ENCODE results near the gene PHF1. TPM values are rescaled to one million over a fixed set of nuclear protein-coding genes. Genes with fewer than 3 reads are reported as not detected.

The PHF1 gene
- total and polyA plus RNA-seq, 2 of the 13 experiments (the other 11 are each of a cell fraction or from before 2014, with no cell fraction given), result 25.4 to 61.9 TPM

DNA sequence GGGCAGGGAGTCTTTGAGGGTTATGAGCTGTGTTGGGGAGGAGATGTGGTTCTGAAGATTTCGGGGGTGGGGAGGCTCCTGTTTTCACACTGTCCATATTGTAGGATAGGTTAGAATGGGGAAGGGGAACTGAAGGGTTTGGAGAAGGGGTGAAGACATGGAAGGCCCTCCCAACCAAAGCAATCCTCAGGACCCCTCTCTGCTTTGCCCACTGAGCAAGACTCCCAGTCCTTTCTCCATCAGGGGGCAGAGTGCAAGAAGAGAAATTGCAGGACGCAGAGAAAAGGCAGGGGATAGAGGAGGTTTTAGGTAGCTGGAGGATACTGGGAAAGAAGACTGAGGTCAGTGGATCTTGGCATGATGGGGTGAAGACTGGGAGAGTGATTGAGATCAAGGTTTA, 13.0 kb downstream of the PHF1 start:
- H3K4me2 ChIP-seq (ENCODE audit: low read depth, low read length), result no peak overlapping the region
- H3K9ac ChIP-seq (ENCODE audit: insufficient read depth, low read depth, low read length), result no peak overlapping the region
- in situ Hi-C loops (cut with HindIII; ENCODE audit: extremely low pct_ligation_motif_present, low pct_unique_long_range_greater_than_20kb) (loop anchor here (25.0 kb wide), 1 partner anchor 136 kb away; the partner anchor contains the start of genes B3GALT4, PFDN6, RGL2 and WDR46), intact Hi-C loops (cut with micrococcal nuclease; ENCODE audit: unreplicated experiment) (no loop called here)
- peaks cover 2 to 35% of the 10 kb centered on the region in 2 experiments; a peak in 3 of 5 replicates for H3K27me3 ChIP-seq (ENCODE audit: control insufficient read depth in 1 of 2, insufficient read depth in 2 of 2, low read length in 2 of 2)
- H3K9me3 ChIP-seq (ENCODE audit: low read length), result no peaks in the 10 kb centered on the region
- no peak overlapping the region for H3K4me3 ChIP-seq (replicated peaks in 1 of 3; ENCODE audit: insufficient read depth in 1 of 3, low read depth in 2 of 3, low read length in 3 of 3)
- FAIRE-seq (no peak), ATAC-seq (no peak), DNase-seq (ENCODE audit: low spot score) (no peak)
- no TSS peak for BruUV-seq (replicated peaks)
- POLR2A ChIA-PET, result no interaction called here
- no peaks in the 10 kb centered on the region for H4K20me1 ChIP-seq (ENCODE audit: insufficient read depth, low read length)
- WGBS (ENCODE audit: low lambda C conversion rate), result 67% methylated on average over 2 of the region's 2 CpGs
- CTCF ChIA-PET (ENCODE audit: low intra/inter-chr PET ratio, low total read pairs), result no interaction called here
- H3K4me1 ChIP-seq (ENCODE audit: insufficient read depth, low read length), result peaks cover 41% of the 10 kb centered on the region
- H3K36me3 ChIP-seq (replicated peaks in 1 of 2; ENCODE audit: control insufficient read depth in 1 of 2, insufficient read depth in 2 of 2, low read length in 2 of 2), result no peaks in the 10 kb centered on the region
- no peak overlapping the region for H2AFZ ChIP-seq (ENCODE audit: low read length)
- no peak overlapping the region for H3K27ac ChIP-seq (ENCODE audit: extremely low read length, insufficient read depth, low read length)
- no peaks in the 10 kb centered on the region for H3K79me2 ChIP-seq (ENCODE audit: insufficient read depth, low read length)
- no peak for TF ChIP-seq SMC3 (IDR thresholded peaks at IDR 0.05; ENCODE audit: low read length)
- TF ChIP-seq ZSCAN29 (CRISPR knock-in tag; conservative IDR thresholded peaks at IDR 0.05), result no peak
- no peak for TF ChIP-seq NONO (IDR thresholded peaks at IDR 0.05)
- TF ChIP-seq NONO (CRISPR knock-in tag; conservative IDR thresholded peaks at IDR 0.05), result no peak
- no peak for TF ChIP-seq FIP1L1 (IDR thresholded peaks at IDR 0.05; ENCODE audit: borderline replicate concordance, insufficient read depth, low read depth, low read length)
- TF ChIP-seq, protein P1, sequence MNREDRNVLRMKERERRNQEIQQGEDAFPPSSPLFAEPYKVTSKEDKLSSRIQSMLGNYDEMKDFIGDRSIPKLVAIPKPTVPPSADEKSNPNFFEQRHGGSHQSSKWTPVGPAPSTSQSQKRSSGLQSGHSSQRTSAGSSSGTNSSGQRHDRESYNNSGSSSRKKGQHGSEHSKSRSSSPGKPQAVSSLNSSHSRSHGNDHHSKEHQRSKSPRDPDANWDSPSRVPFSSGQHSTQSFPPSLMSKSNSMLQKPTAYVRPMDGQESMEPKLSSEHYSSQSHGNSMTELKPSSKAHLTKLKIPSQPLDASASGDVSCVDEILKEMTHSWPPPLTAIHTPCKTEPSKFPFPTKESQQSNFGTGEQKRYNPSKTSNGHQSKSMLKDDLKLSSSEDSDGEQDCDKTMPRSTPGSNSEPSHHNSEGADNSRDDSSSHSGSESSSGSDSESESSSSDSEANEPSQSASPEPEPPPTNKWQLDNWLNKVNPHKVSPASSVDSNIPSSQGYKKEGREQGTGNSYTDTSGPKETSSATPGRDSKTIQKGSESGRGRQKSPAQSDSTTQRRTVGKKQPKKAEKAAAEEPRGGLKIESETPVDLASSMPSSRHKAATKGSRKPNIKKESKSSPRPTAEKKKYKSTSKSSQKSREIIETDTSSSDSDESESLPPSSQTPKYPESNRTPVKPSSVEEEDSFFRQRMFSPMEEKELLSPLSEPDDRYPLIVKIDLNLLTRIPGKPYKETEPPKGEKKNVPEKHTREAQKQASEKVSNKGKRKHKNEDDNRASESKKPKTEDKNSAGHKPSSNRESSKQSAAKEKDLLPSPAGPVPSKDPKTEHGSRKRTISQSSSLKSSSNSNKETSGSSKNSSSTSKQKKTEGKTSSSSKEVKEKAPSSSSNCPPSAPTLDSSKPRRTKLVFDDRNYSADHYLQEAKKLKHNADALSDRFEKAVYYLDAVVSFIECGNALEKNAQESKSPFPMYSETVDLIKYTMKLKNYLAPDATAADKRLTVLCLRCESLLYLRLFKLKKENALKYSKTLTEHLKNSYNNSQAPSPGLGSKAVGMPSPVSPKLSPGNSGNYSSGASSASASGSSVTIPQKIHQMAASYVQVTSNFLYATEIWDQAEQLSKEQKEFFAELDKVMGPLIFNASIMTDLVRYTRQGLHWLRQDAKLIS (CRISPR knock-in tag; IDR thresholded peaks at IDR 0.05), result no peak
- TF ChIP-seq RAD51 (IDR thresholded peaks at IDR 0.05; ENCODE audit: borderline replicate concordance), result no peak
- TF ChIP-seq KAT7 (CRISPR knock-in tag; IDR thresholded peaks at IDR 0.05; ENCODE audit: borderline replicate concordance), result no peak
- TF ChIP-seq NPAS2 (CRISPR knock-in tag; IDR thresholded peaks at IDR 0.05; ENCODE audit: borderline replicate concordance), result no peak
- TF ChIP-seq KDM2A (CRISPR knock-in tag; IDR thresholded peaks at IDR 0.05; ENCODE audit: borderline replicate concordance, low read depth), result no peak
- no peak for TF ChIP-seq ZNF577 (CRISPR knock-in tag; IDR thresholded peaks at IDR 0.05; ENCODE audit: borderline replicate concordance, low read depth)
- TF ChIP-seq, protein P2, sequence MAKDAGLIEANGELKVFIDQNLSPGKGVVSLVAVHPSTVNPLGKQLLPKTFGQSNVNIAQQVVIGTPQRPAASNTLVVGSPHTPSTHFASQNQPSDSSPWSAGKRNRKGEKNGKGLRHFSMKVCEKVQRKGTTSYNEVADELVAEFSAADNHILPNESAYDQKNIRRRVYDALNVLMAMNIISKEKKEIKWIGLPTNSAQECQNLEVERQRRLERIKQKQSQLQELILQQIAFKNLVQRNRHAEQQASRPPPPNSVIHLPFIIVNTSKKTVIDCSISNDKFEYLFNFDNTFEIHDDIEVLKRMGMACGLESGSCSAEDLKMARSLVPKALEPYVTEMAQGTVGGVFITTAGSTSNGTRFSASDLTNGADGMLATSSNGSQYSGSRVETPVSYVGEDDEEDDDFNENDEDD (CRISPR knock-in tag; IDR thresholded peaks at IDR 0.05; ENCODE audit: borderline replicate concordance), result no peak
- TF ChIP-seq, protein P3, sequence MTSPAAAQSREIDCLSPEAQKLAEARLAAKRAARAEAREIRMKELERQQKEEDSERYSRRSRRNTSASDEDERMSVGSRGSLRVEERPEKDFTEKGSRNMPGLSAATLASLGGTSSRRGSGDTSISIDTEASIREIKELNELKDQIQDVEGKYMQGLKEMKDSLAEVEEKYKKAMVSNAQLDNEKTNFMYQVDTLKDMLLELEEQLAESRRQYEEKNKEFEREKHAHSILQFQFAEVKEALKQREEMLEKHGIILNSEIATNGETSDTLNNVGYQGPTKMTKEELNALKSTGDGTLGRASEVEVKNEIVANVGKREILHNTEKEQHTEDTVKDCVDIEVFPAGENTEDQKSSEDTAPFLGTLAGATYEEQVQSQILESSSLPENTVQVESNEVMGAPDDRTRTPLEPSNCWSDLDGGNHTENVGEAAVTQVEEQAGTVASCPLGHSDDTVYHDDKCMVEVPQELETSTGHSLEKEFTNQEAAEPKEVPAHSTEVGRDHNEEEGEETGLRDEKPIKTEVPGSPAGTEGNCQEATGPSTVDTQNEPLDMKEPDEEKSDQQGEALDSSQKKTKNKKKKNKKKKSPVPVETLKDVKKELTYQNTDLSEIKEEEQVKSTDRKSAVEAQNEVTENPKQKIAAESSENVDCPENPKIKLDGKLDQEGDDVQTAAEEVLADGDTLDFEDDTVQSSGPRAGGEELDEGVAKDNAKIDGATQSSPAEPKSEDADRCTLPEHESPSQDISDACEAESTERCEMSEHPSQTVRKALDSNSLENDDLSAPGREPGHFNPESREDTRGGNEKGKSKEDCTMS (CRISPR knock-in tag; conservative IDR thresholded peaks at IDR 0.05), result no peak
- TF ChIP-seq, protein P4, sequence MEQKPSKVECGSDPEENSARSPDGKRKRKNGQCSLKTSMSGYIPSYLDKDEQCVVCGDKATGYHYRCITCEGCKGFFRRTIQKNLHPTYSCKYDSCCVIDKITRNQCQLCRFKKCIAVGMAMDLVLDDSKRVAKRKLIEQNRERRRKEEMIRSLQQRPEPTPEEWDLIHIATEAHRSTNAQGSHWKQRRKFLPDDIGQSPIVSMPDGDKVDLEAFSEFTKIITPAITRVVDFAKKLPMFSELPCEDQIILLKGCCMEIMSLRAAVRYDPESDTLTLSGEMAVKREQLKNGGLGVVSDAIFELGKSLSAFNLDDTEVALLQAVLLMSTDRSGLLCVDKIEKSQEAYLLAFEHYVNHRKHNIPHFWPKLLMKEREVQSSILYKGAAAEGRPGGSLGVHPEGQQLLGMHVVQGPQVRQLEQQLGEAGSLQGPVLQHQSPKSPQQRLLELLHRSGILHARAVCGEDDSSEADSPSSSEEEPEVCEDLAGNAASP (CRISPR knock-in tag; IDR thresholded peaks at IDR 0.05; ENCODE audit: borderline replicate concordance), result no peak
- no peak for TF ChIP-seq TCF12 (IDR thresholded peaks at IDR 0.05)
- TF ChIP-seq TCF12 (CRISPR knock-in tag; IDR thresholded peaks at IDR 0.05), result no peak
